LNCAP (cell line): ENCODE measurements around the gene NARS2.

ENCODE experiments used
- CTCF ChIP-seq: fragments of 450-650 bp; IDR thresholded peaks from 2 replicates; pipeline ENCODE4 v1.5.1; 2017; ENCODE audit warnings: mild to moderate bottlenecking

The NARS2 gene

GRCh38 chr11:78472905-78473304, 101.8 kb downstream of the NARS2 start:
- no peak for TF ChIP-seq CTCF

- no peak for TF ChIP-seq CTCF
Observed at GRCh38 chr11:78472382-78472781, 102.3 kb downstream of the NARS2 start.

DNA sequence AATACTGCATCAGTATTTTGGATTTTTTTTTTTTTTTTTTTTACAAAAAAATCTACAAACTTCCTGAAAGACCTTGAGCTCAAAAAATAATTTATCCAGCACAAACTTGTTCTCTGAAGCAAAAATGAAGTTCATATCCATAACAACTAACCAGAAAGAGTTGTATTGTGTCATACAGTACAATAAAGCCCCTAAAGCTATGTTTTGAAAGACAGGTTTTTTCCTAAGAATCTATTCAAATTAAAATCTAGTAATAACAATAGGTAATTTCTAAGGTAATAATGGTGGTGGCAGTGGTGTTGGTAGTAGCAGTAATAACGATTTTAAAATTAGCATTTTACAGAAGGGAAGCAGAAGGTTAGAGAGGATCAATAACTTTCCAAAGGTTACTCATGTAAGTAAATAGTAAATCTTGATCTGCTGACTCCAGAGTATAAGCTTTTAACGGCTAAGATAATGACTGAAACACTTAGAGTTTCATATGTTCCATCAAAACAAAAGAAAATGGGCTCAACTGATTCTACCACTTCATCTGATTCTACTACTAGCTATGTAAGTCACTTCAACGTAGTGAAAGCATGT, 103.7 kb downstream of the NARS2 start:
- TF ChIP-seq CTCF: no peak

- TF ChIP-seq CTCF: no peak
Observed at GRCh38 chr11:78469896-78470295, 104.8 kb downstream of the NARS2 start.

DNA sequence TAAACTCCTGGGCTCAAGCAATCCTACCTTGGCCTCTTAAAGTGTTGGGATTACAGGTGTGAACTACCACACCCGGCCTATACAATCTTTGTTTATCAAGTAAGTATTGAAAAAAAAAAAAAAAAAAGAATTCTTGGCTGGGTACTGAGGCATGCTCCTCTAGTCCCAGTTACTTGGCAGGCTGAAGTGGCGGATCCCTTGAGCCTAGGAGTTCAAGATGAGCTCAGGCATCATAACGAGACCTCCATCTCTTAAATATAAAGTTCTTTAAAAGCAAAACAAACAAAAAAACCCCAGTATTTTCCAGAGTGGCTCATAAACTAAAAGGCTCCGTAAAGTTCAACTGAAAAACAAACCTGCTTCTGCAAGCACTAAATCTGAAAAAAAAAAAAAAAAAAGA, 106.7 kb downstream of the NARS2 start:
- no peak for TF ChIP-seq CTCF

DNA sequence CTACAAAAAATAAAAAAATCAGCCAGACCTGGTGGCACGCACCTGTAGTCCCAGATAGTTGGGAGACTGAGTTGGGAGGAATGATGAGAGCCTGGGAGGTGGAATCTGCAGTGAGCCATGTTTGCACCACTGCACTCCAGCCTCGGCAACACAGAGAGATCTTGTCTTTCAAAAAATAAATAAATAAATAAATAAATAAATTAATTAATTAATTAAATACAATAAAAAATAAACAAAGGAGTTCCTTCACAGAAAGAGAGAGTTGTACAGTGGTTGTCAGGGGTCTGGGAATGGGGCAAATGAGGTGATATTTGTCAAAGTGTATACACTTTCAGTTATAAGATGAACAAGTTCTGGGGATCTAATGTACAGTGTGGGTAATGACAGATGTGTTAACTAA, 107.3 kb downstream of the NARS2 start:
- TF ChIP-seq CTCF: no peak

GRCh38 chr11:78465169-78465942, 109.3 kb downstream of the NARS2 start:
- TF ChIP-seq CTCF: no peak
